ENCODE results near the gene YBX2. TPM values are rescaled to one million over a fixed set of nuclear protein-coding genes. Genes with fewer than 3 reads are reported as not detected.

YBX2 gene
- total and polyA plus RNA-seq, 8 donors: 0.43 to 72.4 (median 1.3) TPM; not detected in 1

GRCh38 chr17:7290166-7290565, 4.3 kb downstream of the YBX2 start:
- Histone ChIP-seq H3K4me1 (peaks cover 15 to 34% (median 27%) of the 10 kb centered on the region in 4 donors), H3K9me3 (no peaks in the 10 kb centered on the region), H3K27me3 (peaks cover 0 to 73% (median 28%) of the 10 kb centered on the region in 3 donors), H3K4me3 (no peak overlapping the region), H3K36me3 (peaks cover 0 to 8% (median 3%) of the 10 kb centered on the region in 4 donors), H3K27ac (no peak overlapping the region)
- intact Hi-C loops (cut with DNase I; ENCODE audit: low total_unique reads): no loop called here
- DNase-seq: no peak
- TF ChIP-seq CTCF (IDR thresholded peaks at IDR 0.05) (no peak), POLR2A (IDR thresholded peaks at IDR 0.05) (no peak), POLR2AphosphoS5 (IDR thresholded peaks at IDR 0.05) (no peak), EP300 (IDR thresholded peaks at IDR 0.05) (no peak)
- 92 to 94% (median 93%) methylated on average over 16 to 19 of the region's 19 CpGs for WGBS, 5 donors

GRCh38 chr17:7289256-7290032, 5.0 kb downstream of the YBX2 start:
- Histone ChIP-seq H3K4me3 (no peak overlapping the region), H3K27ac (no peak overlapping the region), H3K27me3 (peaks cover 0 to 69% (median 22%) of the 10 kb centered on the region in 3 donors), H3K4me1 (peaks cover 8 to 29% (median 22%) of the 10 kb centered on the region in 4 donors), H3K9me3 (no peaks in the 10 kb centered on the region), H3K36me3 (peaks cover 0 to 15% (median 4%) of the 10 kb centered on the region in 4 donors)
- no peak for DNase-seq
- WGBS, 5 donors: 82 to 86% (median 84%) methylated on average over 16 to 18 of the region's 18 CpGs
- TF ChIP-seq CTCF (IDR thresholded peaks at IDR 0.05): no peak
- TF ChIP-seq EP300 (IDR thresholded peaks at IDR 0.05): no peak
- no peak for TF ChIP-seq POLR2A (IDR thresholded peaks at IDR 0.05)
- TF ChIP-seq POLR2AphosphoS5 (IDR thresholded peaks at IDR 0.05): no peak
- intact Hi-C loops (cut with DNase I; ENCODE audit: low total_unique reads): no loop called here

- TF ChIP-seq CTCF (IDR thresholded peaks at IDR 0.05): no peak
- TF ChIP-seq EP300 (IDR thresholded peaks at IDR 0.05): no peak
- TF ChIP-seq POLR2A (IDR thresholded peaks at IDR 0.05): no peak
- no peak for TF ChIP-seq POLR2AphosphoS5 (IDR thresholded peaks at IDR 0.05)
- intact Hi-C loops (cut with DNase I; ENCODE audit: low total_unique reads): no loop called here
- DNase-seq: no peak
These were observed 8.8 kb downstream of the YBX2 start for GRCh38 chr17:7285679-7286078.

GRCh38 chr17:7284911-7285310, 9.5 kb downstream of the YBX2 start:
- no peak overlapping the region for H3K27ac ChIP-seq
- peaks cover 0 to 56% (median 16%) of the 10 kb centered on the region in 3 donors for H3K27me3 ChIP-seq
- peaks cover 0 to 21% (median 4%) of the 10 kb centered on the region in 4 donors for H3K36me3 ChIP-seq
- no peak for DNase-seq
- intact Hi-C loops (cut with DNase I; ENCODE audit: low total_unique reads): no loop called here
- H3K4me3 ChIP-seq: no peak overlapping the region
- WGBS, 5 donors: 81 to 93% (median 88%) methylated on average over 4 to 16 of the region's 16 CpGs
- no peaks in the 10 kb centered on the region for H3K9me3 ChIP-seq
- TF ChIP-seq POLR2AphosphoS5 (IDR thresholded peaks at IDR 0.05) (no peak), EP300 (IDR thresholded peaks at IDR 0.05) (no peak), POLR2A (IDR thresholded peaks at IDR 0.05) (no peak), CTCF (IDR thresholded peaks at IDR 0.05) (no peak)
- H3K4me1 ChIP-seq: peaks cover 20 to 43% (median 35%) of the 10 kb centered on the region in 4 donors

More at GRCh38 chr17:7285679-7286078, 8.8 kb downstream of the YBX2 start:
- no peak overlapping the region for H3K27ac ChIP-seq
- 76 to 94% (median 91%) methylated on average over 12 of the region's 12 CpGs for WGBS, 5 donors
- H3K4me1 ChIP-seq: peaks cover 18 to 37% (median 30%) of the 10 kb centered on the region in 4 donors
- no peaks in the 10 kb centered on the region for H3K9me3 ChIP-seq
- no peak overlapping the region for H3K4me3 ChIP-seq
- peaks cover 0 to 63% (median 16%) of the 10 kb centered on the region in 3 donors for H3K27me3 ChIP-seq
- H3K36me3 ChIP-seq: peaks cover 0 to 21% (median 4%) of the 10 kb centered on the region in 4 donors
